SK-N-SH (cell line): ENCODE measurements around the gene SIN3A. TPM values are rescaled to one million over a fixed set of nuclear protein-coding genes. Genes with fewer than 3 reads are reported as not detected.

Source experiments
- CTCF ChIA-PET: fragments of 300-600, 350-600 bp; formaldehyde crosslinking; extraction: SDS; loops from one replicate; lab custom pipeline; 2021; lab: Yijun Ruan, JAX
- POLR2A ChIA-PET: fragments of 350-600 bp; sonication (Branson Sonifier 250); formaldehyde crosslinking; extraction: SDS; loops from one replicate; lab custom pipeline; 2020; ENCODE audit warnings: antibody characterized with exemption, inconsistent platforms; lab: Yijun Ruan, JAX
- DNase-seq: peaks from one replicate; pipeline ENCODE4 v3.0.0; 2012
- H2AFZ ChIP-seq: fragments of 200-600 bp; sonication (generic); 2 replicates; pipeline ENCODE4 v1.8.1; 2016; ENCODE audit warnings: antibody characterized with exemption, mild to moderate bottlenecking, low read depth
- H3F3A ChIP-seq: fragments of 200-600 bp; sonication (generic); replicated peaks from 2 replicates; pipeline ENCODE3; 2016; ENCODE audit warnings: antibody characterized with exemption, mild to moderate bottlenecking; ENCODE audit not compliant: insufficient read depth
- H3K27ac ChIP-seq, 2 experiments: fragments of 200-500 bp in 1 of 2; fragments of 200-600 bp in 1 of 2; sonication (Bioruptor generic) in 1 of 2; sonication (generic), shearing (Covaris generic) in 1 of 2; 2 replicates each; pipeline versions ENCODE4 v1.5.1 to v1.6.1; 2014 to 2016; ENCODE audit warnings: low read depth in 2 of 2, inconsistent platforms in 1 of 2, low read length in 1 of 2, mild to moderate bottlenecking in 1 of 2, mixed read lengths in 1 of 2
- H3K27me3 ChIP-seq: fragments of 200-600 bp; sonication (generic), shearing (Covaris generic); 2 replicates; pipeline ENCODE4 v1.6.1; 2016; ENCODE audit warnings: mixed run types; ENCODE audit not compliant: insufficient read depth
- H3K36me3 ChIP-seq, 2 experiments: fragments of 200-500 bp in 1 of 2; fragments of 200-600 bp in 1 of 2; sonication (Bioruptor generic) in 1 of 2; sonication (generic) in 1 of 2; replicated peaks in 1 of 2; 2 replicates each; pipeline versions ENCODE3 to v1.5.1; 2014 to 2016; ENCODE audit warnings: low read length in 1 of 2, mild to moderate bottlenecking in 1 of 2; ENCODE audit not compliant: insufficient read depth in 2 of 2, control insufficient read depth in 1 of 2
- H3K4me1 ChIP-seq, 2 experiments: fragments of 200-500 bp in 1 of 2; fragments of 200-600 bp in 1 of 2; sonication (Bioruptor generic) in 1 of 2; sonication (generic), shearing (Covaris generic) in 1 of 2; 2 replicates each; pipeline versions ENCODE4 v1.5.1 to v1.6.1; 2014 to 2016; ENCODE audit warnings: low read depth in 1 of 2, low read length in 1 of 2, mixed run types in 1 of 2; ENCODE audit not compliant: insufficient read depth in 2 of 2, control insufficient read depth in 1 of 2
- H3K4me2 ChIP-seq: fragments of 200-600 bp; sonication (generic), shearing (Covaris generic); 2 replicates; pipeline ENCODE4 v1.6.1; 2017; ENCODE audit warnings: mixed run types
- H3K4me3 ChIP-seq, 2 experiments: fragments of 200-500 bp in 1 of 2; fragments of 200-600 bp in 1 of 2; sonication (Bioruptor generic) in 1 of 2; sonication (generic), shearing (Covaris generic) in 1 of 2; 2 replicates each; pipeline versions ENCODE4 v1.5.1 to v1.8.1; 2014 to 2016; ENCODE audit warnings: low read depth in 2 of 2, inconsistent platforms in 1 of 2, low read length in 1 of 2, mild to moderate bottlenecking in 1 of 2, mixed read lengths in 1 of 2, moderate library complexity in 1 of 2
- H3K79me2 ChIP-seq: fragments of 200-600 bp; sonication (generic); 2 replicates; pipeline ENCODE4 v1.8.1; 2017; ENCODE audit warnings: mild to moderate bottlenecking; ENCODE audit not compliant: insufficient read depth
- H3K9ac ChIP-seq: fragments of 200-600 bp; sonication (generic); 2 replicates; pipeline ENCODE4 v1.6.1; 2017; ENCODE audit warnings: mixed run types
- H3K9me2 ChIP-seq: fragments of 200-600 bp; sonication (generic); 2 replicates; pipeline ENCODE4 v1.6.1; 2017; ENCODE audit warnings: mixed run types
- H3K9me3 ChIP-seq: fragments of 200-600 bp; sonication (generic); 2 replicates; pipeline ENCODE4 v1.6.1; 2017; ENCODE audit warnings: mixed run types, mild to moderate bottlenecking, moderate library complexity
- H4K20me1 ChIP-seq: fragments of 200-600 bp; sonication (generic); 2 replicates; pipeline ENCODE4 v1.6.1; 2017; ENCODE audit warnings: mild to moderate bottlenecking, mixed run types; ENCODE audit not compliant: insufficient read depth
- CHD2 ChIP-seq: fragments of 150-350 bp; IDR thresholded peaks from 2 replicates; pipeline ENCODE4 v1.6.1; 2018; ENCODE audit warnings: low read length; ENCODE audit not compliant: partially characterized antibody
- ELF1 ChIP-seq: IDR thresholded peaks from 2 replicates; pipeline ENCODE4 v1.4.0; 2012
- EZH2phosphoT487 ChIP-seq: fragments of 200-600 bp; sonication (generic); IDR thresholded peaks from 2 replicates; pipeline ENCODE4 v1.6.1; 2017; ENCODE audit warnings: low read depth, mixed run types, mild to moderate bottlenecking, antibody characterized with exemption, moderate library complexity, borderline replicate concordance
- FOSL2 ChIP-seq: IDR thresholded peaks from 2 replicates; pipeline ENCODE4 v1.4.0; 2012; ENCODE audit warnings: low read depth, mild to moderate bottlenecking, moderate library complexity, borderline replicate concordance
- FOXM1 ChIP-seq: IDR thresholded peaks from 2 replicates; pipeline ENCODE4 v1.4.0; 2012; ENCODE audit warnings: low read depth, mild to moderate bottlenecking
- GABPA ChIP-seq: IDR thresholded peaks from 2 replicates; pipeline ENCODE4 v1.4.0; 2012; ENCODE audit warnings: low read depth, mild to moderate bottlenecking
- JUND ChIP-seq: IDR thresholded peaks from 2 replicates; pipeline ENCODE4 v1.4.0; 2012
- MEF2A ChIP-seq: IDR thresholded peaks from 2 replicates; pipeline ENCODE4 v1.4.0; 2012; ENCODE audit warnings: low read depth, borderline replicate concordance
- MXI1 ChIP-seq: IDR thresholded peaks from 2 replicates; pipeline ENCODE4 v1.6.1; 2012; ENCODE audit warnings: mild to moderate bottlenecking, low read depth, low read length, improper control_type of control experiment
- NFIC ChIP-seq: IDR thresholded peaks from 2 replicates; pipeline ENCODE4 v1.4.0; 2012; ENCODE audit warnings: borderline replicate concordance
- NRF1 ChIP-seq: IDR thresholded peaks from 2 replicates; pipeline ENCODE4 v1.6.1; 2012; ENCODE audit warnings: low read depth, mild to moderate bottlenecking, low read length
- RAD21 ChIP-seq: IDR thresholded peaks from 2 replicates; pipeline ENCODE4 v1.6.1; 2012; ENCODE audit warnings: mild to moderate bottlenecking, low read length
- RCOR1 ChIP-seq: fragments of 150-350 bp; IDR thresholded peaks from 2 replicates; pipeline ENCODE4 v1.6.1; 2017; ENCODE audit warnings: antibody characterized with exemption, low read length
- RXRA ChIP-seq: IDR thresholded peaks from 2 replicates; pipeline ENCODE4 v1.4.0; 2012; ENCODE audit warnings: low read depth, mild to moderate bottlenecking, borderline replicate concordance
- SMC3 ChIP-seq: IDR thresholded peaks from 2 replicates; pipeline ENCODE4 v1.6.1; 2012; ENCODE audit warnings: low read depth, low read length, improper control_type of control experiment
- TAF1 ChIP-seq: IDR thresholded peaks from 2 replicates; pipeline ENCODE4 v1.6.1; 2012; ENCODE audit warnings: low read depth, mild to moderate bottlenecking, low read length, moderate library complexity, borderline replicate concordance
- TCF12 ChIP-seq: IDR thresholded peaks from 2 replicates; pipeline ENCODE4 v1.4.0; 2012
- TEAD4 ChIP-seq: IDR thresholded peaks from 2 replicates; pipeline ENCODE4 v1.4.0; 2012; ENCODE audit warnings: mild to moderate bottlenecking, borderline replicate concordance; ENCODE audit not compliant: insufficient read depth
- YY1 ChIP-seq: IDR thresholded peaks from 2 replicates; pipeline ENCODE4 v1.4.0; 2012; ENCODE audit warnings: low read depth, mild to moderate bottlenecking
- WGBS: methylation state at CpG from one replicate; pipeline ENCODE4 v1.1.6; 2017; ENCODE audit warnings: low lambda C conversion rate; 5-methylcytosine and 5-hydroxymethylcytosine counted together
- polyA plus RNA-seq, 3 experiments: library from polyadenylated mRNA; depleted of rRNA; stranded (reverse); fragments of >200 nt; gene quantifications; 2 replicates each; pipeline ENCODE4 v1.2.3, GENCODE V29; 2012
- TF ChIP-seq, protein P1 (sequence below): IDR thresholded peaks from 2 replicates; pipeline ENCODE4 v1.4.0; 2012; ENCODE audit warnings: low read depth
- TF ChIP-seq, protein P2 (sequence below): IDR thresholded peaks from 2 replicates; pipeline ENCODE4 v1.4.0; 2012; ENCODE audit warnings: low read depth, borderline replicate concordance
- TF ChIP-seq, protein P3 (sequence below): fragments of 150-350 bp; IDR thresholded peaks from 2 replicates; pipeline ENCODE4 v1.6.1; 2017; ENCODE audit warnings: antibody characterized with exemption, low read length, low read depth, borderline replicate concordance
- TF ChIP-seq, protein P4 (sequence below): IDR thresholded peaks from 2 replicates; pipeline ENCODE4; 2012
- TF ChIP-seq, protein P5 (sequence below): fragments of 150-350 bp; IDR thresholded peaks from 2 replicates; pipeline ENCODE4 v1.6.1; 2016; ENCODE audit warnings: mild to moderate bottlenecking, low read depth, low read length
- TF ChIP-seq, protein P6 (sequence below): IDR thresholded peaks from 2 replicates; pipeline ENCODE4 v1.4.0; 2012; ENCODE audit warnings: low read depth, borderline replicate concordance
- TF ChIP-seq, protein P7 (sequence below): fragments of 200-600 bp; sonication (generic); IDR thresholded peaks from 2 replicates; pipeline ENCODE4 v1.6.1; 2017; ENCODE audit warnings: antibody characterized with exemption, mild to moderate bottlenecking, moderate library complexity

SIN3A gene
- polyA plus RNA-seq, 1 of the 3 experiments (the other 2 are of a cell fraction) = 32.2 TPM

DNA sequence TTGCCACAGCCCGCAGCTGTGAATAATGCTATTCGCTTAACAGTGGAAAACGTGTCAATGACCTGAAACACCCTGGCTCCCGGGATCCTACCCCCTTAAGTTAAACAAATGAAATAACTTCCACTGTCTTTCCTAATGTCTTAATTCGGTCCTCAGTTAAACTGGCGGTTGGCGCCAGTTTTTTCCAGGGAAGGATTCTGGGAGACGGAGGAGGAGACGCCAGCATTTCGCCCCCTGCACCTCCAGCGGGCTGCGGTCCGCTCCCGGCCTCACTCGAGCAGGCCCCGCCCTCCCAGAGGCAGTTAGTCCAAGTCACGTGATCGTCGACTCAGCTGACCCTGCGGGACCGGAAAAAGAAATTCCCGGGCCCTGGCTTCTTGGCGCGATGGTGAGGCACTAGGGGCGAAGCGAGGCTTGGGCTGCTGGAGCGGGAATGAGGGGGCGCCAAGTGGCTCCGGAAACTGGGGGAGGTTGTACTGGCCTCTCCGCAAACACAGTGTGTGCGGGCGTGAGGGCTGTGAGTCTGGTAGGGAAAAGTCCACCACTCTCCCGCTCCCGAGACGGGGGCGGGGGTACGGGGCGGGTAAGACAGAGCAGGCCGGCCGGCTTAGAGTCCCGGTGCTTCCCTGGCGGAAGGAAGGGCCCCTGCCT lies 115.7 kb downstream of the SIN3A start, which contains the start of gene COMMD4:
Gene COMMD4 (plus strand): TSS at position 359 of the 651 bp plus-strand sequence. CDS start 27 bp downstream, at position 386.
- Histone ChIP-seq H3K9ac (peak within 1 kb of the TSS; percentile 95), H3K9me2 (no peaks in the 10 kb centered on the region), H3K27ac (peak within 1 kb of the TSS; percentile 47 to 64), H3K4me3 (peak within 1 kb of the TSS; percentile 73 to 90), H3K27me3 (no peaks in the 10 kb centered on the region), H2AFZ (peak within 1 kb of the TSS; percentile 100), H4K20me1 (no peaks in the 10 kb centered on the region), H3F3A (no peaks in the 10 kb centered on the region), H3K4me1 (peaks cover 0 to 8% of the 10 kb centered on the region in 2 experiments; a peak in 3 of 4 replicates), H3K36me3 (peaks cover 0 to 9% of the 10 kb centered on the region in 2 experiments), H3K79me2 (peaks cover 17% of the 10 kb centered on the region), H3K4me2 (peak within 1 kb of the TSS; percentile 93), H3K9me3 (no peaks in the 10 kb centered on the region)
- DNase-seq = peak; percentile 87
- ChIA-PET CTCF (interaction anchor here (1.1 to 1.8 kb wide), 3 partner anchors 13 to 32 kb away, joined by 4 read pairs; no protein-coding TSS in a partner anchor), POLR2A (interaction anchor here (0.9 to 1.4 kb wide), 3 partner anchors 12 to 33 kb away, joined by 3 to 7 read pairs (median 6); partner anchors contain the start of genes MAN2C1 and NEIL1)
- WGBS = 2% methylated on average over 37 of the region's 42 CpGs
- TF ChIP-seq EZH2phosphoT487 = no peak
- TF ChIP-seq, protein P1, sequence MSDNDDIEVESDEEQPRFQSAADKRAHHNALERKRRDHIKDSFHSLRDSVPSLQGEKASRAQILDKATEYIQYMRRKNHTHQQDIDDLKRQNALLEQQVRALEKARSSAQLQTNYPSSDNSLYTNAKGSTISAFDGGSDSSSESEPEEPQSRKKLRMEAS = peak; percentile 93
- peak; percentile 53; the same call in 1 of the 2 replicates for TF ChIP-seq TAF1
- no peak for TF ChIP-seq MEF2A
- TF ChIP-seq, protein P2, sequence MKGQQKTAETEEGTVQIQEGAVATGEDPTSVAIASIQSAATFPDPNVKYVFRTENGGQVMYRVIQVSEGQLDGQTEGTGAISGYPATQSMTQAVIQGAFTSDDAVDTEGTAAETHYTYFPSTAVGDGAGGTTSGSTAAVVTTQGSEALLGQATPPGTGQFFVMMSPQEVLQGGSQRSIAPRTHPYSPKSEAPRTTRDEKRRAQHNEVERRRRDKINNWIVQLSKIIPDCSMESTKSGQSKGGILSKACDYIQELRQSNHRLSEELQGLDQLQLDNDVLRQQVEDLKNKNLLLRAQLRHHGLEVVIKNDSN = peak; percentile 99
- peak; percentile 16; the same call in 1 of the 2 replicates for TF ChIP-seq JUND
- TF ChIP-seq, protein P3, sequence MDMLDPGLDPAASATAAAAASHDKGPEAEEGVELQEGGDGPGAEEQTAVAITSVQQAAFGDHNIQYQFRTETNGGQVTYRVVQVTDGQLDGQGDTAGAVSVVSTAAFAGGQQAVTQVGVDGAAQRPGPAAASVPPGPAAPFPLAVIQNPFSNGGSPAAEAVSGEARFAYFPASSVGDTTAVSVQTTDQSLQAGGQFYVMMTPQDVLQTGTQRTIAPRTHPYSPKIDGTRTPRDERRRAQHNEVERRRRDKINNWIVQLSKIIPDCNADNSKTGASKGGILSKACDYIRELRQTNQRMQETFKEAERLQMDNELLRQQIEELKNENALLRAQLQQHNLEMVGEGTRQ = peak; percentile 95
- TF ChIP-seq NRF1 = no peak
- TF ChIP-seq, protein P4, sequence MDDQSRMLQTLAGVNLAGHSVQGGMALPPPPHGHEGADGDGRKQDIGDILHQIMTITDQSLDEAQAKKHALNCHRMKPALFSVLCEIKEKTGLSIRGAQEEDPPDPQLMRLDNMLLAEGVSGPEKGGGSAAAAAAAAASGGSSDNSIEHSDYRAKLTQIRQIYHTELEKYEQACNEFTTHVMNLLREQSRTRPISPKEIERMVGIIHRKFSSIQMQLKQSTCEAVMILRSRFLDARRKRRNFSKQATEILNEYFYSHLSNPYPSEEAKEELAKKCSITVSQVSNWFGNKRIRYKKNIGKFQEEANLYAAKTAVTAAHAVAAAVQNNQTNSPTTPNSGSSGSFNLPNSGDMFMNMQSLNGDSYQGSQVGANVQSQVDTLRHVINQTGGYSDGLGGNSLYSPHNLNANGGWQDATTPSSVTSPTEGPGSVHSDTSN = no peak
- TF ChIP-seq, protein P5, sequence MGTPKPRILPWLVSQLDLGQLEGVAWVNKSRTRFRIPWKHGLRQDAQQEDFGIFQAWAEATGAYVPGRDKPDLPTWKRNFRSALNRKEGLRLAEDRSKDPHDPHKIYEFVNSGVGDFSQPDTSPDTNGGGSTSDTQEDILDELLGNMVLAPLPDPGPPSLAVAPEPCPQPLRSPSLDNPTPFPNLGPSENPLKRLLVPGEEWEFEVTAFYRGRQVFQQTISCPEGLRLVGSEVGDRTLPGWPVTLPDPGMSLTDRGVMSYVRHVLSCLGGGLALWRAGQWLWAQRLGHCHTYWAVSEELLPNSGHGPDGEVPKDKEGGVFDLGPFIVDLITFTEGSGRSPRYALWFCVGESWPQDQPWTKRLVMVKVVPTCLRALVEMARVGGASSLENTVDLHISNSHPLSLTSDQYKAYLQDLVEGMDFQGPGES = no peak
- TF ChIP-seq, protein P6, sequence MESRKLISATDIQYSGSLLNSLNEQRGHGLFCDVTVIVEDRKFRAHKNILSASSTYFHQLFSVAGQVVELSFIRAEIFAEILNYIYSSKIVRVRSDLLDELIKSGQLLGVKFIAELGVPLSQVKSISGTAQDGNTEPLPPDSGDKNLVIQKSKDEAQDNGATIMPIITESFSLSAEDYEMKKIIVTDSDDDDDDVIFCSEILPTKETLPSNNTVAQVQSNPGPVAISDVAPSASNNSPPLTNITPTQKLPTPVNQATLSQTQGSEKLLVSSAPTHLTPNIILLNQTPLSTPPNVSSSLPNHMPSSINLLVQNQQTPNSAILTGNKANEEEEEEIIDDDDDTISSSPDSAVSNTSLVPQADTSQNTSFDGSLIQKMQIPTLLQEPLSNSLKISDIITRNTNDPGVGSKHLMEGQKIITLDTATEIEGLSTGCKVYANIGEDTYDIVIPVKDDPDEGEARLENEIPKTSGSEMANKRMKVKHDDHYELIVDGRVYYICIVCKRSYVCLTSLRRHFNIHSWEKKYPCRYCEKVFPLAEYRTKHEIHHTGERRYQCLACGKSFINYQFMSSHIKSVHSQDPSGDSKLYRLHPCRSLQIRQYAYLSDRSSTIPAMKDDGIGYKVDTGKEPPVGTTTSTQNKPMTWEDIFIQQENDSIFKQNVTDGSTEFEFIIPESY = no peak
- TF ChIP-seq FOSL2 = no peak
- no peak; the same call in 1 of the 2 replicates for TF ChIP-seq RXRA
- no peak for TF ChIP-seq TEAD4
- TF ChIP-seq, protein P7, sequence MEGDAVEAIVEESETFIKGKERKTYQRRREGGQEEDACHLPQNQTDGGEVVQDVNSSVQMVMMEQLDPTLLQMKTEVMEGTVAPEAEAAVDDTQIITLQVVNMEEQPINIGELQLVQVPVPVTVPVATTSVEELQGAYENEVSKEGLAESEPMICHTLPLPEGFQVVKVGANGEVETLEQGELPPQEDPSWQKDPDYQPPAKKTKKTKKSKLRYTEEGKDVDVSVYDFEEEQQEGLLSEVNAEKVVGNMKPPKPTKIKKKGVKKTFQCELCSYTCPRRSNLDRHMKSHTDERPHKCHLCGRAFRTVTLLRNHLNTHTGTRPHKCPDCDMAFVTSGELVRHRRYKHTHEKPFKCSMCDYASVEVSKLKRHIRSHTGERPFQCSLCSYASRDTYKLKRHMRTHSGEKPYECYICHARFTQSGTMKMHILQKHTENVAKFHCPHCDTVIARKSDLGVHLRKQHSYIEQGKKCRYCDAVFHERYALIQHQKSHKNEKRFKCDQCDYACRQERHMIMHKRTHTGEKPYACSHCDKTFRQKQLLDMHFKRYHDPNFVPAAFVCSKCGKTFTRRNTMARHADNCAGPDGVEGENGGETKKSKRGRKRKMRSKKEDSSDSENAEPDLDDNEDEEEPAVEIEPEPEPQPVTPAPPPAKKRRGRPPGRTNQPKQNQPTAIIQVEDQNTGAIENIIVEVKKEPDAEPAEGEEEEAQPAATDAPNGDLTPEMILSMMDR = no peak
- no peak for TF ChIP-seq RAD21
- TF ChIP-seq FOXM1 = no peak
- TF ChIP-seq RCOR1 = 0 out of 2 replicates have a peak, but pooled peaks have one; percentile 43
- peak; percentile 81 for TF ChIP-seq CHD2
- TF ChIP-seq ELF1 = peak; percentile 87
- peak; percentile 49; the same call in 1 of the 2 replicates for TF ChIP-seq YY1
- peak; percentile 42; the same call in 1 of the 2 replicates for TF ChIP-seq NFIC
- TF ChIP-seq TCF12 = peak; percentile 23; the same call in 1 of the 2 replicates
- TF ChIP-seq MXI1 = peak; percentile 68; the same call in 1 of the 2 replicates
- TF ChIP-seq GABPA = peak; percentile 77
- TF ChIP-seq SMC3 = no peak
